Measurements from ENCODE around the gene BRD4.

Gene BRD4

DNA sequence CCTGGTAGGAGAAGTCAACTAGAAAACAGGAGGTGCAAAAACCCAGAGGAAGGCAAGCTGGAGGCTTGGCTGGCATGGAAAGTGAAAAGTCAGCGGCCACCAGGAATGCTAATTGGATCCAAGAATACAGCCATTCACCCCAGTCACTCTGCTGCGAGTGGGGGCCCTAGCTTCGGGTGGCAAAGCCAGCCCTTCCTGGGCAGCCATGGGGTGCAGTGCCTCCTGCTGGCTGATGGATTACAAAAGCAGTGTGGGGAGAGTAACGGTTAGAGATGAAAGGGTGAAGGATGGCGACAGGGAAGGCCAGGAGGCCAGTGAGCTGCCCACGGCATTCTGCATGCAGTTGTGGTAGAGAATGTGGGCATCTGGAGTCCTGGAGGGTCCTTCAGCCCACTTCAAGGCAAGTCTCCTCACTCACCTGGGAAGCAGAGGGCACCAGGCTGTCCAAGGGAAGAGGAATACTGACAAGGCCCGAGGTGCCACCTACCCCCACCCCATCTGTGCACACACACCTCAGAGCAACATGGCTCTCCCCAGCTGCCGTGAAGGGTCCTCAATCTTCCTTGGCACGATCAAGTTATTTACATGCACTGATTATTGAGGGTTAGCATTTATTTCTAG lies 79.8 kb downstream of the BRD4 start:
- no peaks in the 10 kb centered on the region for H3K9me3 ChIP-seq
- no peak overlapping the region for H3K4me3 ChIP-seq
- DNase-seq: peak; percentile 52 to 90
- H3K4me1 ChIP-seq: peaks cover 15 to 70% (median 68%) of the 10 kb centered on the region in 4 donors
- H3K27ac ChIP-seq: peak overlapping the region; percentile 98
- TF ChIP-seq, protein P1, sequence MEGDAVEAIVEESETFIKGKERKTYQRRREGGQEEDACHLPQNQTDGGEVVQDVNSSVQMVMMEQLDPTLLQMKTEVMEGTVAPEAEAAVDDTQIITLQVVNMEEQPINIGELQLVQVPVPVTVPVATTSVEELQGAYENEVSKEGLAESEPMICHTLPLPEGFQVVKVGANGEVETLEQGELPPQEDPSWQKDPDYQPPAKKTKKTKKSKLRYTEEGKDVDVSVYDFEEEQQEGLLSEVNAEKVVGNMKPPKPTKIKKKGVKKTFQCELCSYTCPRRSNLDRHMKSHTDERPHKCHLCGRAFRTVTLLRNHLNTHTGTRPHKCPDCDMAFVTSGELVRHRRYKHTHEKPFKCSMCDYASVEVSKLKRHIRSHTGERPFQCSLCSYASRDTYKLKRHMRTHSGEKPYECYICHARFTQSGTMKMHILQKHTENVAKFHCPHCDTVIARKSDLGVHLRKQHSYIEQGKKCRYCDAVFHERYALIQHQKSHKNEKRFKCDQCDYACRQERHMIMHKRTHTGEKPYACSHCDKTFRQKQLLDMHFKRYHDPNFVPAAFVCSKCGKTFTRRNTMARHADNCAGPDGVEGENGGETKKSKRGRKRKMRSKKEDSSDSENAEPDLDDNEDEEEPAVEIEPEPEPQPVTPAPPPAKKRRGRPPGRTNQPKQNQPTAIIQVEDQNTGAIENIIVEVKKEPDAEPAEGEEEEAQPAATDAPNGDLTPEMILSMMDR (IDR thresholded peaks at IDR 0.05): peak; percentile 66 to 74
- H3K27me3 ChIP-seq: no peaks in the 10 kb centered on the region
- intact Hi-C loops (cut with DNase I; ENCODE audit: low total_unique reads): loop anchor here (5.0 kb wide), 2 partner anchors 55 to 145 kb away; partner anchors contain the start of gene SYDE1
- peaks cover 43 to 66% (median 53%) of the 10 kb centered on the region in 3 donors for H3K36me3 ChIP-seq

DNA sequence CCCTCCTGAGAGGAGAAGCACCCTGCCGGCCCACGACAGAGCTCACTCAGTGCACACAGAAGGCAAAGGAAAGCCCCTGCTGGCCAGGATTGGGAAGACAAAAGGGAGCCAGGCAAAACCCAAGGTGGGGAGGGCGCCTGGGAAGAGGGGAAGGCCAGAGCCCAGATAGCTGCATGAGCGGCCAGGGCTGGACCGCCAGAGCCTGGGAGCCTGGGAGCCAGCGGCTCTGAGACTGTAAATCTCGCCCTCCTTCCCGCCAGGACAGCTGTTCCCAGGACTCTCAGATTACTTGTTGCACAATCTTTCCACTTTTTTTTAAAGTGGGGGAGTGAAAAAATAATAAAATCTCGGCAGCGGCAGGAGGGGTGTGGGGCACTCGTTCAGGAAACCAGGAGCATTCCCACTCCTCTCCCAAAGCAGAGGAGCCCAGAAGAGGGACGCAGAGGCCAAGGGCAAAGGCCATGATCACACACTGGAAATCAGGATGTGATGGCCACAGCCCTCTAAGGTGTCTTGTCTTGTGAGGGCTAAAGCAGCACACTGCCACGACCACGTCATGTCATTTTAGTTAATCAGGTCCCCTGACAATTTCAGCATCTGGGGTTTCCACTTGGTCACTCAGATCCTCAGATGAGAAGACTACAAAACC lies 80.5 kb downstream of the BRD4 start:
- Histone ChIP-seq H3K27me3 (no peaks in the 10 kb centered on the region), H3K4me3 (peak overlapping the region; percentile 33 to 46), H3K27ac (peak overlapping the region; percentile 98), H3K4me1 (peaks cover 15 to 76% (median 74%) of the 10 kb centered on the region in 4 donors), H3K36me3 (peaks cover 38 to 65% (median 47%) of the 10 kb centered on the region in 3 donors), H3K9me3 (no peaks in the 10 kb centered on the region)
- TF ChIP-seq, protein P1 (IDR thresholded peaks at IDR 0.05): peak; percentile 57 to 85
- intact Hi-C loops (cut with DNase I; ENCODE audit: low total_unique reads): loop anchor here (2.0 to 5.0 kb wide), 3 partner anchors 55 to 145 kb away; partner anchors contain the start of gene SYDE1
- DNase-seq: peak; percentile 90 to 97

DNA sequence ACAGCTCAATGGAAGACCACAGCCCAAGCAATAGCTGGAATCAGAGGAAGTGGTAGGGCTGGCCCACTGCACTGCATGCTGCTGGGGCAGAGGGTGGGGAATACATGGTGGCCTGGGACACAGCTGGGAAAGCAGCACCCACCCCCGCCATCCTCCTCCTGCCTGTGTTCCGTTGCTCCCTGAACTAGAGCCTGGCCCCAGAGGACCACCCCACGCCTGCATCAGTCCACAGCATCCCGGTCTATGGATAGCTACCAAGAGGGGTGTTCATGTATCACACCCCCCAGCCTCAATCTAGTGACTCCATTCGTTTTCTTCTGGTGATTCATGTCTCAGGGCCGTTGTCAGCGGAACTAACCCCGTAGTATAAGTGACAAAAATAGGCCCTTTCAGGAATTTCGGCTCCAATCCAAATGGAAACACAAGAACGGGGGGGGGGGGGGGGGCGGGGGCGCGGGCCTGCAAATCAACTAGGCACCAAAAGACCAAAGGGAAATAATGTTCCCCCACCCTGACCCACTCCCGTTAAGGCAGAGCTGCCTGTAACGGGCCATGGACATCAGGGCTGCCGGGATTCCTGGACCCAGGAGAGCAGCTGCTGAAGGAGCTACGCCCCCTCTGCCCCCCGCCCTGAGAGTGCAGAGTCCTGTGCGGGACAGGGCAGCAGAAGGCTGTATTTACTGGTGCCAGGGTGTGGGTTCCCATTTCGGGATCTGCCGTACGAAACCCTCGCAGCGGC lies 81.2 kb downstream of the BRD4 start:
- TF ChIP-seq, protein P1 (IDR thresholded peaks at IDR 0.05): no peak
- no peaks in the 10 kb centered on the region for H3K9me3 ChIP-seq
- peak overlapping the region; percentile 33 to 46 for H3K4me3 ChIP-seq
- H3K36me3 ChIP-seq: peaks cover 31 to 65% (median 40%) of the 10 kb centered on the region in 3 donors
- H3K27me3 ChIP-seq: no peaks in the 10 kb centered on the region
- DNase-seq: peak; percentile 61 to 88
- H3K27ac ChIP-seq: peak overlapping the region; percentile 98
- intact Hi-C loops (cut with DNase I; ENCODE audit: low total_unique reads): loop anchor here (2.0 to 5.0 kb wide), 3 partner anchors 54 to 144 kb away; partner anchors contain the start of gene SYDE1
- peaks cover 15 to 83% (median 81%) of the 10 kb centered on the region in 4 donors for H3K4me1 ChIP-seq

DNA sequence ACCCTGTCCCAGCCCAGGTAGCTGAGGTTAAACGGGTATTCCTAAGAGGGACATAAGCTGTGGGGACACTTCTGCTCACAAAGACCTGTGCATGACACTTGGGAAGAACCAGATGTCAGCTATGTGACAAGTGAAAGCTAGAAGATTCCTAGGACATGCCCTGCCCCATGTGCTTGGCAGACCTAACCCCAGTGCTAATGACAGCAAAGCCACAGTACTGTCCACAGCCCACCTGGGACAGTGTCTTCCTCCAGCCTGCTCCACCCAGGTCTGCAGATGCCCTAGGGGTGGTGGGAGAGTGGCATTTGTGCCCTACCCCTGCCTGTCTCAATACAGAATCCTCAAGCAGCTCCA lies 81.7 kb downstream of the BRD4 start:
- Histone ChIP-seq H3K4me3 (peak overlapping the region; percentile 33 to 46), H3K4me1 (peaks cover 15 to 89% (median 86%) of the 10 kb centered on the region in 4 donors), H3K36me3 (peaks cover 25 to 65% (median 35%) of the 10 kb centered on the region in 3 donors), H3K27ac (peak overlapping the region; percentile 98), H3K27me3 (no peaks in the 10 kb centered on the region), H3K9me3 (no peaks in the 10 kb centered on the region)
- intact Hi-C loops (cut with DNase I; ENCODE audit: low total_unique reads): loop anchor here (2.0 to 5.0 kb wide), 3 partner anchors 53 to 143 kb away; partner anchors contain the start of gene SYDE1
- TF ChIP-seq, protein P1 (IDR thresholded peaks at IDR 0.05): no peak
- no peak for DNase-seq

DNA sequence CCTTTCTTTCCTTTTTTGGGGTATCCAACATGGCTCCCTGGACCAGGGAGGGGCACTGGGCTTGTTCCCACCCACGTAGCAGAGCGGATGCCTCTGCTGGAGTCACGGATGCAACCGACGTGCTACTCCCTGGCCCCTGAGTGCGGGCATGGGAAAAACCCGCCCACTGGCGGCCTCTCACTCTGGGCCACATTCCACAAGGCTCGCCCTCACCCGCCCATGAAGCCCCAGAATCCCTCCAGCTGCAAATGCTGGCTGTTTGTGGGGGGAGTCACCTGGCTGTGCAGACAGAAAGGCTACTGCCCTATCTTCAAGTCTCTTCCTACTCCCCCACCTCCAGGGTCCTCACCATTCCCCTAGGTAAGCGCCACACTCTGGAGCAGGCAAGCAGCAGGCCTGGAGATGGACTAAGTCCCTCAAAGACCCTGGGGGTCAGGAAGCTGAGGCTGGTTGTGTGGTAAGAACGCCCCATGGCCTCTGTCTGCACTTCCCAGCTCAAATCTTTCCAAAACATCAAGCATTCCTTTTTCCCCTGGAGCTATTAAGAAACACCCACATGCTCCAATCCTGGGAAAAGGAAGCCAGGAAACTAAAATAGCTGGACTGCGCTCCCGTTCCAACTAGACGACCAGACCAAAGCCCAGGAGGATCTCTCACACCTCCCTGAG lies 82.2 kb downstream of the BRD4 start:
- H3K9me3 ChIP-seq: no peaks in the 10 kb centered on the region
- H3K27ac ChIP-seq: peak overlapping the region; percentile 98
- H3K4me1 ChIP-seq: peaks cover 15 to 94% (median 92%) of the 10 kb centered on the region in 4 donors
- intact Hi-C loops (cut with DNase I; ENCODE audit: low total_unique reads): loop anchor here (2.0 to 5.0 kb wide), 4 partner anchors 38 to 143 kb away; partner anchors contain the start of gene SYDE1
- peaks cover 20 to 65% (median 35%) of the 10 kb centered on the region in 3 donors for H3K36me3 ChIP-seq
- H3K27me3 ChIP-seq: no peaks in the 10 kb centered on the region
- TF ChIP-seq, protein P1 (IDR thresholded peaks at IDR 0.05): no peak
- DNase-seq: peak; percentile 78 to 95
- peak overlapping the region; percentile 32 to 46 for H3K4me3 ChIP-seq
